Body of pancreas (tissue), 4 donors: ENCODE results near the gene ZC2HC1B.

ENCODE experiments used
- POLR2A ChIP-seq, 3 donors: fragments of 450-650 bp; IDR thresholded peaks; one replicate each; pipeline ENCODE4 v1.6.1; 2016; ENCODE audit warnings: antibody characterized with exemption in 3 of 3, mild to moderate bottlenecking in 2 of 3
- TF ChIP-seq, protein P1 (sequence below), 7 experiments: fragments of 450-650 bp in 4 of 7; fragments of 200-600 bp in 3 of 7; sonication (generic) in 3 of 7; IDR thresholded peaks; one replicate each; pipeline ENCODE4 v1.5.1; 2016 to 2019; ENCODE audit warnings: antibody characterized with exemption in 7 of 7

DNA sequence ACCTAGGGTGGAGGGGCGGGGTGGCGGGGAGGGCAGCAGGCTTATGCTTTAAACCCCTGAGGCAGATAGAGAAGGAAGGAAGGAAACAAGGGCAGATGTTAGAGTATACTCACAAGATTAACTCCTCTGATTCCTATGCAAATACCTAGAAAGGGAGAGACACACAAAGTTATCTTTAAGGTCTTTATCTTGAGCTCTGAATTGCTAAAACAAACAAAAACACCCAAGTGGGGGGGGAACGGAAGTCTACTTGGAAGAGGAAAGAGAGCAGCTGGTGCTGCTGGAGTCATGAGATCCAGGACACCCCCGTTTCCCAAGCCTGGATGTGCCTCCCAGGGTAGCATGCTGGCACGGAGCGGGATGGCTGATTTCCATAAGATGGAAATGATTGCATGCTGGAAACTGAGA lies 100.4 kb downstream of the ZC2HC1B start:
- TF ChIP-seq, protein P1, sequence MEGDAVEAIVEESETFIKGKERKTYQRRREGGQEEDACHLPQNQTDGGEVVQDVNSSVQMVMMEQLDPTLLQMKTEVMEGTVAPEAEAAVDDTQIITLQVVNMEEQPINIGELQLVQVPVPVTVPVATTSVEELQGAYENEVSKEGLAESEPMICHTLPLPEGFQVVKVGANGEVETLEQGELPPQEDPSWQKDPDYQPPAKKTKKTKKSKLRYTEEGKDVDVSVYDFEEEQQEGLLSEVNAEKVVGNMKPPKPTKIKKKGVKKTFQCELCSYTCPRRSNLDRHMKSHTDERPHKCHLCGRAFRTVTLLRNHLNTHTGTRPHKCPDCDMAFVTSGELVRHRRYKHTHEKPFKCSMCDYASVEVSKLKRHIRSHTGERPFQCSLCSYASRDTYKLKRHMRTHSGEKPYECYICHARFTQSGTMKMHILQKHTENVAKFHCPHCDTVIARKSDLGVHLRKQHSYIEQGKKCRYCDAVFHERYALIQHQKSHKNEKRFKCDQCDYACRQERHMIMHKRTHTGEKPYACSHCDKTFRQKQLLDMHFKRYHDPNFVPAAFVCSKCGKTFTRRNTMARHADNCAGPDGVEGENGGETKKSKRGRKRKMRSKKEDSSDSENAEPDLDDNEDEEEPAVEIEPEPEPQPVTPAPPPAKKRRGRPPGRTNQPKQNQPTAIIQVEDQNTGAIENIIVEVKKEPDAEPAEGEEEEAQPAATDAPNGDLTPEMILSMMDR (IDR thresholded peaks at IDR 0.05), result no peak
- no peak for TF ChIP-seq POLR2A (IDR thresholded peaks at IDR 0.05)
